NCI-H69 (cell line): ENCODE measurements around the gene ZFAND4.
"Not testable (repeated sequence)": the region's sequence is repeated elsewhere in the genome, so short reads cannot be mapped to it uniquely, and the experiment has no call there.

Source experiments
- DNase-seq: peaks from one replicate; lab custom pipeline; 2025; lab: John Stamatoyannopoulos, UW

The ZFAND4 gene

DNA sequence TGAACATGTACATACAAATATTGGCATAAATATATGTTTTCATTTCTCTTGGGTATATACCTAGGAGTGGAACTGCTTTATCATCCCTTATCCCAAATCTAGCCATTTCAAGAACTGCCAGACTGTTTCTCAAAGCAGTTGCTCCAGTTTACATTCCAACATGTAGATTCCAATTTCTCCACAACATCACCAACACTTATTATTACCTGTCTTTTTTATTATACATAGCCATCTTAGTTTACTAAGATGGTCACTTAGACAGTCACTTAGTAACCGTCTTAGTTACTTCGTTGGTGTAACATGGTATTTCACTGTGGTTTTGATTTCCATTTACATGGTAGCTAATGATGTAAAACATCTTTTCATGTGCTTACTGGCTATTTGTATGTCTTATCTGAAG is 82.7 kb downstream of the ZFAND4 start:
- no peak for DNase-seq

DNA sequence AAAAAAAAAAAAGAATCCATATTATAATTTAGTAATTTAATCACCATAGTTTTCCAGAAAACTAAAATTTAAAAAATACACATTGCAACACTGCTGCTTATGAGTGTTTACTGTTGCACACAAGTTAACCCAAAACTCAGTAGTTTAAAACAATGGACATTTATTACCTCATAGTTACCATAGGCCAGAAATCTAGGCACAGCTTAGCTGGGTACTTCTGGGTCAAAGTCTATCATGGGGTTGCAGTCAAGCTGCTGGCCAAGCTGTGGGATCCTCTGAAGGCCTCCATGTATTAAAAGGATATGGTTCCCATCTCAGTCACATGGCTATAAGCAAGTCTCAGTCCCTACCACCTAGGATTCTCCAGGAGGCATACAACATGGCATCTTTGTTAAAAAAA is 83.6 kb downstream of the ZFAND4 start:
- no peak for DNase-seq

DNA sequence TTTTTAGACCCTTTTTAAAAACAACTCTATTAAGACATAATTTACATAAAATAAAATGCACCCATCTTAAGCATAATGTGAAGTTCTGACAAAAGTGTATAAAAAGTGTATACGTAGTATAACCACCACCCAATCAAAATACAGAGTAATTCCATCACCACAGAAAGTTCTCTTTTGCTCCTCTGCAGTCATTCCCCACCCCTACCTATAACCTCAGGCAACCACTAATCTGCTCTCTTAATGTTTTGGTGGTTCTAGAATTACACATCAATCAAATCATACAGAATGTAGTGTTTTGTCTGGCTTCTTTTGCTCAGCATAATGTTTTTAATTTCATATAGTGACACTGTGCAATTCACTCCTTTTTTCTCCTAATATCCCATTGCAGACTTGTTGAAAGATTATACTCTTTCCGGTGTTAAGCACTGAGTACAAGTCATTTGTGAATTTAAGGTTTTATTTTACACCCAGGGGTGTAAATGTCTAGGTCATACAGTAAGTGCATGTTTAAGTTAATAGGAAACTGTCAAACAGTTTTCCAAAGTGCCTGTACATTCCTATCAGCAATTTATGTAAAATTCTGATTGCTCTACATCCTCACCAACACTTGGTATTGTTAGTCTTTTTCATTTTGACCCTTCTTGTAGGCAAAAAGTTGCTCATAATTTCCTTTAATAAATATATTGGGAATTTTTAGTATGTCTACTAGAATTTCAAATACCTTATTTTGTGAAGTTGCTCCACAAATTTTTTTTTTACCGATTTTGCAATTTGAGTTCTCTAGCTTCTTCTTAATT is 86.3 kb downstream of the ZFAND4 start:
- DNase-seq = no peak

DNA sequence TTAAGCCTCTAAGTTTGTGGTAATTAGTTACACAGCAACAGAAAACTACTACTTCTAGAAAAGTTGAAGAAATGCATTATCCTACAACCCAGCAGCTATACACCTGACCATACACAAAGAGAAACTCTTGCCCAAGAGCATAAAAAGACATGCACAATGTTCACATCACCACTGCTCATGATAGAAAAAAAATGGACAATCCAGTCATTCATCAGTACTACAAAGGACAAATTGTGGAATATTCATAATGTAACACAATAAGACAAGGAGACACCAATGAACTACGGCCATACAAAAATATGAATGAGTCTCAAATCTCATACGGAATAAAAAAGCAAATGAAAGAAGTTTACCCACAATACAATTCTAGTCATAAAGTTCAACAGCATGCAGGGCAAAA is 87.4 kb downstream of the ZFAND4 start:
- no peak for DNase-seq

DNA sequence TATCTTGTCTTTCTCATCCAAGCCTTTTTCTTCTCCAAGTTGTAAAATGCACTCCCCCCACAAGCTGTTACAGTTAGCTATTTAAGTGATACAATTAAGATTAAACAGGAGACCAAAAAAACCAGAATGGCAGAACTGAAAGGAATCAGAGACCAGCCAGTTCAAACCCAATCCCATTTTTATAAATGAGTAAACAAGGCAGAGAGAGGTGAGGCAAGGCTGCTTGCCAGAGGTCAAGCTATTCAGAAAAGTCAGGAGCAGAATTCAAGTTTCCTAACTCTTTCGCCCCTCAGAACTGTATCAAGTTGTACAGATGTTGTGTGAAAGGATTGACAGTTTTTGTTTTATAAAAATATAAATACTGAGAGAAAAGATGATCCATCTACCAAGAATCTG is 90.2 kb downstream of the ZFAND4 start:
- no peak for DNase-seq

DNA sequence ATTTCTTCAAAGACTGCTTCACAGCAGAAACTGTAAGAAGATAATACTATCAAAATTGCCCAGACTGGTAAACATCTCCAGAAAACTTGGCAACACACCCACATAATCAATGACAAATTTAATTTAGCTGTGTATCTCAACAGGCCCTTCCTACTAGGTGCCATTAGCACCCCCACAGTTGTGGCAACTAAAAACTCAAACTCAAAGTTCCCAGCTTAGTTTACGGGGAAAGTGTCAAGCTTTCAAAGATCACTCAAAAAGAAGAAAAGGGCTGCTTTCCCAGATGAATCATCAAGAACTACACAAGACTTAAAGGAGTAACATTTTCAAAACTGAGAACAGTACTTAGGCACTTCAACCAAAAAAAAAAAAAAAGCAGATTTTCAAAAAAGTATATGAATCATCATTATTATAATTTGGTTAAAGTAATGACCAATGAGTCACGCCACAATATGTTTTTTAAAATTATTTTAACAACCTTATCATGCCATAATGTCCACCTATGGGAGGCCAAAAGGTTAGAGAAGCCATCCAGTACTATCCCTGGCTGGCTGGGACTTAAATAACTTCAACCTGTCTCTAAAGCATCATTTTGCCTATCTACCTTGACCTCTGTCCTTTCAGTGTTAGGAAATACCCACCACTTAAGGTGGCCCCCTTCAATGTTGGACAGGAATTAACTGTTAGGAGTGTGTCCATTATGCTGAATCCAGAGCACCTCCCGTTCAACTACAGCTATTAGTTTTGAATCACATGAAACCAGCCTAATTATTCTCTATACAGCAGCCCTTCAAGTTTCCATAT is 90.8 kb downstream of the ZFAND4 start:
- DNase-seq = no peak

DNA sequence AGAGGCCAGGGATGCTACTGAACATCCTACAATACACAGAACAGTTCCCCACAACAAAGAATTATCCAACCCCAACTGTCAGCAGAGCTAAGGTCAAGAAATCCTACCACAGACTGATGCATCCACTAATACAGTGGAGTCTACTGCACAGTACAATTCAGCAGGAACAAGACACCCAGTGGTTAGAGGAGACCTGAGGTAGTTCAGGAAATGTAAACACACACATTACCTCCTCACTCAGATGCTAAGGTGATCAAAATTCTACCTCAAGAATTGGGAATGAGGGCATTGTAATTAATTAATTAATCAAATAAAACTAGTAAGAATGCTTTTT is 91.4 kb downstream of the ZFAND4 start:
- DNase-seq = no peak

DNA sequence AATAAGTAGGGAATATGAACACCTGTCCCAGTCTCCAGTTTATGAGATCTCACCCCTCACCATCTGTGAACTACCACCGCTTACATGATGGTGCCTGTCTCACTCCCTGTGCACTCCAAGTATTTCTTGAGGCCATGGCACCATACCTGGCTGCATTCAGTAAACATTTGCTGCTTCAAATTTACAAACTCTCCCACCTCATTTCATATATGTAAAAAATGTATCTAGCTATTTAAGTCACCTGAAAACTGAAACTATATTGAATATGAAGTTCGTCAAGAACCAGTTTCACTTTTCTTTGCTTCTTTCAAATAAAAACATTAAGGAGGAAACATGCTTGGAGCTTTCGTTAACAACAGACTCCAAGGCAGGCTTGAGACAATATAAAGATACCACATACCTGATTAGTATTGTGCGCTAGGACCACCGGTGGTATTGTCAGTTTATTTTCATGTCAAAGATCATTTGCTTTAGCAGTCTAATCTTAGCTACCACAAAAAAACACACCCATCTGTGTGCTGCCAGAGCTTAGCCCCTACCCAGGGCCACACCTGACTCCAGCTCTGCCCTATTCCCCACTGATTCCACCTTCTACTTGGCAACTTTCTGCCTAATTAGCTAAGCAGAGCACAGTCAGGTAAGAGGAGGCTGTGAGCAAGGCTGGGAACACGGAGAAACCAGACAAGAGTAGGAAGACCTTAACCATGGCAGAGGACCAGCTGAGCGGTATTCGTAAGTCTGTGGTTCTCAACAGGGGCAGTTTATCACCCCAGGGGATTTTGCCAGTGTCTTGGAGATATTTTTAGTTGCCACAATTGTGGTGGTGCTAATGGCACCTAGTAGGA is 92.0 kb downstream of the ZFAND4 start:
- DNase-seq = no peak

DNA sequence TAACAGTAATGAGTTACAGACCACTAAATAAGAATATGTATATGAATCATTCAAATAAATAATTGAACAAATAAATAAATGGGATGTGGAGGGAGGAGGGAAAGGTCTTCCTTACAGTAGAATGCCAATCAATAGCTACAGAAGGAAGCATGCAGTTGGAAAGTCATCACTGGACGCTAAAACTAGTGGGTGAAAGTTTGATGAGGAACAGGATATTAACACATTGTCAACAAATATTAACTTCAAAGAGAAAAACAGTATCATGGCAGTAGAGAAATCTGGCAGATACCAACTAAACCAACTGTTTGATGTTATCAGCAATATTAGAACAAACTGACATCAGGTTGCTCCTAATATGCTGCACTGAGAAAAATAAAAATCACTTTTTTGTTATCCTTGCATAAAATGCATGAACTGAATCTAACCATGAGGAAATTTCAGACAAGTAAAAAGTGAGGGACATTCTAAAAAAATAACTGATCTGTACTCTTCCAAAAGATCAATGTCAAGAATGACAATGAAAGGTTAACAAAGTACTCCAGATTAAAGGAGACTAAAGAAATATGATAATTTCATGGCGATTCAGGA is 94.1 kb downstream of the ZFAND4 start:
- DNase-seq = no peak

DNA sequence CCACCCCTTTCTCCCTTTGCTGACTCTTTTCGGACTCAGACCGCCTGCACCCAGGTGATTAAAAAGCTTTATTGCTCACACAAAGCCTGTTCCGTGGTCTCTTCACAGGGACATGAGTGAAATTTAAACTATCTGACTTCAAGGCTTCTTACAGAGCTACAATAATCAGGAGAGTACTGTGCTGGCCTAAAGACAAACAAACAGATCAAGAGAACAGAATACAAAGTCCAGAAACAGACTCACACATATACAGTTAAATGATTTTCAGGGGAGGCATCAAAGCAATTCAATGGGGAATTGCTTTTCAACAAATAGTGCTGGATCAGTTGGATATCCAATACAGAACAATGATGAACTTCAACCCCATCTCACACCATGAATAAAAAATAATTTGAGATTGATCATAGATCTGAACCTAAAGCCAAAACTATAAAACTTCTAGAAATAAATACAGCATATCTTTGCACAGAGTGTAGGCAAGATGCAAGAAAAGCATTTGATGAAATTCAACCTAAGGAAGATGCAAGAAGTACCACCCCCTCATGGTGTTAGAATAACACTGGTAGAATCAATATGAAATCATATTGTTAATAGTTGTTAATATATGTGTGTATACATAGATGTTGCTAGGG is 96.5 kb downstream of the ZFAND4 start:
- DNase-seq = no peak

DNA sequence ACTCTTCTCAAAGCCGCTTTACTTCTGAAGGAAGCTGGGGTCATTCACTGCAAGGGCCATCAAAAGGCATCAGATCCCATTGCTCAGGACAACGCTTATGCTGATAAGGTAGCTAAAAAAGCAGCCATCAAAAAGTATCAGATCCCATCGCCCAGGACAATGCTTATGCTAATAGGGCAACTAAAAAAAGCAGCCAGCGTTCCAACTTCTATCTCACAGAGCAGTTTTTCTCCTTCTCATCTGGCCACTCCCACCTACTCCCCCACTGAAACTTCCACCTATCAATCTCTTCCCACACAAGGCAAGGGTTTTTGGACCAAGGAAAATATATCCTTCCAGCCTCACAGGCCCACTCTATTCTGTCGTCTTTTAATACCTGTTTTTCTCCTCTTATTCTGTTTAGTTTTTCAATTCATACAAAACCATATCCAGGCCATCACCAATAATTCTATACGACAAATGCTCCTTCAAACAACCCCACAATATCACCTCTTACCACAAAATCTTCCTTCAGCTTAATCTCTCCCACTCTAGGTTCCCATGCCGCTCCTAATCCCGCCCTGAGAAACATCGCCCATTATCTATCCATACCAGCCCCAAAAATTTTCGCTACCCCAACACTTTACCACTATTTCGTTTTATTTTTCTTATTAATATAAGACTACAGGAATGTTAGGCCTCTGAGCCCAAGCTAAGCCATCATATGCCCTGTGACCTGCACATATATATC is 97.4 kb downstream of the ZFAND4 start:
- DNase-seq = not testable (repeated sequence)

DNA sequence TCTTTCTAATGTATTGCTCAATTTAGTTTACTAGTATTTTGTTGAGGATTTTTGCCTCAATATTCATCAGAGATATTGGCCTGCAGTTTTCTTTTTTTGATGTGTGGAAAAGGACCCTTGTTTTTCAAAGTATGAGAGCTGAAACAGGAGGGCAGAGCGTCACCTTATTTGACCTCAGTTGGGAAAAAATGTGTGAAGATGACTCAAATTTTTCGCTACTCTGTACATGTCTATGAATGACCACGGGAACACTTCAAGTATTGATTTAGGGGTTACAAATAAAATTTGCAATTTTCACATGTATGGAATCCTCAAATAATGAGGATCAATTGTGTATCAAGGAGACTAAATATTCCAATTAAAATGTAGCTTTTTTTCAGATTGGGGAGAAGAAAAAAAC is 103.1 kb downstream of the ZFAND4 start:
- no peak for DNase-seq

DNA sequence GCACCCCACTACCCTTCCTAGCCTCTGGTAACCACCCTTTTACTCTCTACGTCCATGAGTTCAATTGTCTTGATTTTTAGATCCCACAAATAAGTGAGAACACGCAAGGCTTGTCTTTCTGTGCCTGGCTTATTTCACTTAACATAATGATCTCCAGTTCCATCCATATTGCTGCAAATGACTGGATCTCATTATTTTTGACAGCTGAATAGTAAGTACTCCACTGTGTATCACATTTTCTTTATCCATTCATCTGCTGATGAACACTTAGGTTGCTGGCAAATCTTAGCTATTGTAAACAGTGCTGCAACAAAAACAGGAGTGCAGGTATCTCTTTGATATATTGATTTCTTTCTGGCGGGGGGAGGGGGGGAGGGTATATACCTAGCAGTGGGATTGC is 106.2 kb downstream of the ZFAND4 start:
- no peak for DNase-seq
